Nephron progenitor cell (in vitro differentiated cells): Measurements from ENCODE around the gene POLR2F.

Source experiments
- DNase-seq: peaks from one replicate; pipeline ENCODE4 v3.0.0; 2021
- H3K27ac Mint-ChIP-seq: 2 replicates; pipeline ENCODE4 v1.8.0; 2021; ENCODE audit warnings: mild to moderate bottlenecking, moderate library complexity, mixed read lengths
- H3K27me3 Mint-ChIP-seq: 2 replicates; pipeline ENCODE4 v1.8.0; 2021; ENCODE audit warnings: mild to moderate bottlenecking, low read depth, mixed read lengths; ENCODE audit not compliant: poor library complexity
- H3K36me3 Mint-ChIP-seq: 2 replicates; pipeline ENCODE4 v1.8.0; 2021; ENCODE audit warnings: low read depth, mixed read lengths
- H3K4me1 Mint-ChIP-seq: 2 replicates; pipeline ENCODE4 v1.8.0; 2021; ENCODE audit warnings: mixed read lengths
- H3K4me3 Mint-ChIP-seq: 2 replicates; pipeline ENCODE4 v1.8.0; 2021; ENCODE audit warnings: mild to moderate bottlenecking, moderate library complexity, mixed read lengths
- H3K9me3 Mint-ChIP-seq: 2 replicates; pipeline ENCODE4 v1.8.0; 2021; ENCODE audit warnings: mild to moderate bottlenecking, moderate library complexity, mixed read lengths
- CTCF ChIP-seq: fragments of 200-600 bp; sonication (generic); IDR thresholded peaks from 2 replicates; pipeline ENCODE4 v1.5.0; 2021; ENCODE audit warnings: antibody characterized with exemption

The POLR2F gene

DNA sequence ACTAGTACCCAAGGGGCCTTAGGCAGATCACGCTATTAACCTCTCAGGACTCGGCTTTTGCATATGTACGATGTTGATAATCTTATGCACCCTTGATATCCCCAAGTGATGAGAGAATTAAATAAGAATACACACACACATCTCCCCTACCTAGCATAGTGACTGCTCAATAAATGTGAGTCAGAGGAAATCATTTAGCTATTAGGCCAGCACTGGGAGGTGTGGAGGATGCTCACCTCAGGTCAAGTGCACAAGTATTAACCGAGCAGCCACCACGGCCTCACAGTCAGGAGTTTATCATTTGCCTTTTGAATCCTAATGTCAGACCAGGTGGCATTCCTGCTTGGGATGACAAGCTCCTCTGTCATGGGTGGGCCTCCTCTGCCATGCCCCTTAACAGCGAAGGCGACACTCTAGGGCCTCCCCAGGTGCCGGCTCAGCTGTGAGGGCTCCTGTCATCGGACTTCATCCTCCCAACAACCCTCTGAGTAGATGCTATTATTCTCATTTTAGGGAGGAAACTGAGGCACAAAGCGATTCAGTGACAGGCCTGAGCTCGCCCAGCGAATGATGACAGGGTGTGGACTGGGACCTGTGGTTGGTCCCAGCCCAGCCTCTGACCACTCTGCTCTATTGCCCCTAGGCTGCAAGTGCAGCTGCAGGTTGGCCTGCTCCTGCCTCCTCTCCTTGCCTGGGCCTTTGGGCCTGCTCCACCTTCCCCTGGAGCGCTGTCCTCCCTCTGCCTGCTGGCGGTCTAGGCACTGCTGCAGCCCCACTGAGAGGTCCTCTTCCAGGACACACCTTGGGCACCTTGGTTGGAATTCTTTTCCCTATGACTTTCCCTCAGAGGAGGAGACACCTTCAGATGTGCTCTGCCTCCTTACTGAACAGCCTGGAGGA is 35.9 kb downstream of the POLR2F start:
- no peaks in the 10 kb centered on the region for H3K36me3 Mint-ChIP-seq
- H3K4me1 Mint-ChIP-seq = peaks cover 4% of the 10 kb centered on the region
- no peak overlapping the region for H3K27ac Mint-ChIP-seq
- peaks cover 29% of the 10 kb centered on the region for H3K27me3 Mint-ChIP-seq
- TF ChIP-seq CTCF = no peak
- H3K9me3 Mint-ChIP-seq = no peaks in the 10 kb centered on the region
- no peak for DNase-seq
- H3K4me3 Mint-ChIP-seq = no peak overlapping the region

GRCh38 chr22:37990301-37990700 is 36.8 kb downstream of the POLR2F start:
- Mint-ChIP-seq H3K36me3 (no peaks in the 10 kb centered on the region), H3K9me3 (no peaks in the 10 kb centered on the region), H3K27me3 (peaks cover 20% of the 10 kb centered on the region), H3K4me1 (peaks cover 5% of the 10 kb centered on the region), H3K27ac (no peak overlapping the region), H3K4me3 (no peak overlapping the region)
- no peak for DNase-seq
- TF ChIP-seq CTCF = no peak

DNA sequence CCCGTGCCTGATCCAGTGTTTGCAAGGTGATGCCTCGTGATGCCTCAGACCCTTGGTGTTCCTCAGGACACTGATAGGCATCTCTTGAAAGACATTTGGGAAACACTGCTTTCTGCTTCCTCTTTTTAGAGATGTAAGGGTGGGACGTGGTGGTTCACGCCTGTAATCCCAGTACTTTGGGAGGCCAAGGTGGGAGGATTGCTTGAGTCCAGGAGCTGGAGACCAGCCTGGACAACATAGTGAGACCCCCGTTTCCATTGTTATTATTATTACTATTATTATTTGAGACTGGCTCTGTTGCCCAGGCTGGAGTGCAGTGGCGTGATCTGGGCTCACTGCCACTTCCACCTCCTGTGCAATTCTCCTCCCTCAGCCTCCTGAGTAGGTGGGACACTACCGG is 37.4 kb downstream of the POLR2F start:
- no peak overlapping the region for H3K27ac Mint-ChIP-seq
- H3K36me3 Mint-ChIP-seq = no peaks in the 10 kb centered on the region
- no peak for TF ChIP-seq CTCF
- H3K4me1 Mint-ChIP-seq = peaks cover 8% of the 10 kb centered on the region
- no peak overlapping the region for H3K4me3 Mint-ChIP-seq
- H3K27me3 Mint-ChIP-seq = peaks cover 17% of the 10 kb centered on the region
- DNase-seq = no peak
- H3K9me3 Mint-ChIP-seq = no peaks in the 10 kb centered on the region

- no peak for DNase-seq
- no peak for TF ChIP-seq CTCF
- H3K4me3 Mint-ChIP-seq = no peak overlapping the region
Observed at GRCh38 chr22:37991731-37992442, 38.4 kb downstream of the POLR2F start.

DNA sequence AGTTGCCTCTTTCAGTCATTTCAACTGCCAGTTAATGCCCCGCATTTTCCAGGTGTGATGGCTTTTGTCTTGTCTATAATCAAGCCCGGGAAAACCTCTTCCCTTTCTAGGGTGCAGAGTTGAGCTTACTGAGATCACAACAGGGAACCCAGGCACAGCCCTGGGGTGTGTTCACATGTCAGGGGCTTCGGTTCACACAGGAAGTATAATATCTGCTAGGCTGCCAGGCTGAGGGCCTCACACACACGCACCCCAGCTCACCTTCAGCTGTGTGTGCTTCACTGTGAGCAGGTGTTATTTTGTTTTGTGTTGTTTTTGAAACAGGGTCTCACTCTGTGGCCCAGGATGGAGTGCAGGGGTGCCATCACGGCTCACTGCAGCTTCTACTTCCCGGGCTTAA is 40.5 kb downstream of the POLR2F start:
- H3K9me3 Mint-ChIP-seq = no peaks in the 10 kb centered on the region
- H3K27ac Mint-ChIP-seq = no peak overlapping the region
- DNase-seq = no peak
- no peaks in the 10 kb centered on the region for H3K36me3 Mint-ChIP-seq
- H3K4me3 Mint-ChIP-seq = no peak overlapping the region
- peaks cover 31% of the 10 kb centered on the region for H3K4me1 Mint-ChIP-seq
- H3K27me3 Mint-ChIP-seq = peaks cover 14% of the 10 kb centered on the region
- TF ChIP-seq CTCF = no peak

More at GRCh38 chr22:37991731-37992442, 38.4 kb downstream of the POLR2F start:
- H3K27ac Mint-ChIP-seq = no peak overlapping the region
- no peaks in the 10 kb centered on the region for H3K9me3 Mint-ChIP-seq
- peaks cover 12% of the 10 kb centered on the region for H3K4me1 Mint-ChIP-seq
- peaks cover 17% of the 10 kb centered on the region for H3K27me3 Mint-ChIP-seq
- no peaks in the 10 kb centered on the region for H3K36me3 Mint-ChIP-seq
